ENCODE results near the gene CYB5R3. TPM values are rescaled to one million over a fixed set of nuclear protein-coding genes. Genes with fewer than 3 reads are reported as not detected.
A peak's percentile ranks its signal among the peaks of the same experiment; 100 is the strongest.

The CYB5R3 gene
- polyA plus RNA-seq, 2 of the 4 experiments (the other 2 are of a cell fraction): 30.8 to 51.8 TPM

DNA sequence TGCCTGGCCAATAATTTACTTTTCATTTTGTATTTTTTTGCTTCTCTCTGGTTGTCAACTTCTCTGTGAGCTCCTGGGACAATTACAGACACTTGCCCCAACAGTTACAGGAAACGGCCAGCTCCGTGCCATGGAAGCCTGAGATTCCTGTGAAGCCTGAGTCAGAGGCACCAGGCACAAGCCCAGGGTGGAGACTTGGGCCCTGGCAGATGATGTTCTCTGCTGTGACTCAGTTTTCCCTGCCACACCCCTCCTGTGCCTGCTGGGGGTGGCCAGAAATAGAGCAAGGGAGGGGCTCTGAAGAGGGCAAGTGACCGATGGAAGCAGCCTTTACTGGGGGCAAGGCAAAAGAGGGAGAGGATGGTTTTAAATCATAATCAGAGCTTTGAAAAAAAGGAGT, 13.7 kb downstream of the CYB5R3 start:
- POLR2A ChIA-PET: interaction anchor here (1.3 to 2.5 kb wide), 2 partner anchors 14 to 20 kb away, joined by 4 to 9 read pairs; partner anchors contain the start of genes CYB5R3 and POLDIP3
- 7% methylated on average over 3 of the region's 3 CpGs for WGBS (ENCODE audit: missing lambda C conversion rate)
- TF ChIP-seq FOSL2 (IDR thresholded peaks at IDR 0.05) (no peak), FOSL2 (CRISPR knock-in tag; IDR thresholded peaks at IDR 0.05) (peak; percentile 75), HOXB13 (CRISPR knock-in tag; IDR thresholded peaks at IDR 0.05; ENCODE audit: low read depth) (no peak)
- DNase-seq (ENCODE audit: low read depth in 1 of 2, low spot score in 1 of 2) (peak; percentile 44 to 71), FAIRE-seq (no peak), ATAC-seq (peak; percentile 86 to 87)
- CTCF ChIA-PET: interaction anchor here (2.3 to 4.2 kb wide), 2 partner anchors 14 to 15 kb away, joined by 10 to 32 read pairs; partner anchors contain the start of gene CYB5R3
- peak overlapping the region; percentile 72 to 73 for H3K27ac ChIP-seq
- no peaks in the 10 kb centered on the region for H3K9me3 ChIP-seq
- peak overlapping the region; percentile 62 for H3K4me2 ChIP-seq
- H3K4me1 ChIP-seq: peaks cover 17% of the 10 kb centered on the region
- no peak overlapping the region for H3K4me3 ChIP-seq

DNA sequence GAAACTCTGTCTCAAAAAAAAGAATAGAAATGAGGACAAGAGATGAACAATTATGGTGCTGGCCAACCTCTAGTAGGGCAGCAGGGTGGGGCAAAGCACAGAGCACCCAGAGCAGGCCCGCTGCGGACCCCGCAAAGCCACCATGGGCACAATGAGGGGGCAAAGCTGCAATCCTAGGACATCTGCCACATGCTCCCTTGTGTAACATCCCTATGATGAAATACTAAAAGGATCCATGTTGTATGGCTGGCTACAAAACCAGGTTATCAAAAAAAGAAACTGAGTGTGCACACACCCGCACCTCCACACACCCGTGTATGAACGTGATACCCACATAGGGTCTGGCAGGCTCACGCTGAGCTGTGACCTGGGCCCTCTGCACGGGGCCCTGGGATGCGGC, 16.2 kb downstream of the CYB5R3 start:
- no peak for ATAC-seq
- Histone ChIP-seq H3K9me3 (no peaks in the 10 kb centered on the region), H3K4me1 (peaks cover 17% of the 10 kb centered on the region), H3K27ac (no peak overlapping the region), H3K4me3 (no peak overlapping the region), H3K4me2 (no peak overlapping the region)
- DNase-seq (ENCODE audit: low read depth in 1 of 2, low spot score in 1 of 2): no peak
- ChIA-PET POLR2A (no interaction called here), CTCF (interaction anchor here (0.9 to 4.3 kb wide), 4 partner anchors 11 to 240 kb away, joined by 3 to 42 read pairs (median 4); partner anchors contain the start of gene CYB5R3)
- no peak for TF ChIP-seq RAD21 (conservative IDR thresholded peaks at IDR 0.05 in 1 of 2, IDR thresholded peaks at IDR 0.05 in 1 of 2)
- no peak for TF ChIP-seq SREBF2 (IDR thresholded peaks at IDR 0.05)
- no peak for TF ChIP-seq NPAS2 (CRISPR knock-in tag; IDR thresholded peaks at IDR 0.05; ENCODE audit: borderline replicate concordance)
- no peak for TF ChIP-seq HDAC2 (IDR thresholded peaks at IDR 0.05)
- TF ChIP-seq ZNF302 (CRISPR knock-in tag; IDR thresholded peaks at IDR 0.05): no peak
- no peak for TF ChIP-seq BHLHE40 (IDR thresholded peaks at IDR 0.05; ENCODE audit: low read depth, low read length)
- no peak for TF ChIP-seq POLR2A (IDR thresholded peaks at IDR 0.05; ENCODE audit: low read length)
- no peak for TF ChIP-seq GATA3 (IDR thresholded peaks at IDR 0.05; ENCODE audit: borderline replicate concordance)
- TF ChIP-seq, protein P1, sequence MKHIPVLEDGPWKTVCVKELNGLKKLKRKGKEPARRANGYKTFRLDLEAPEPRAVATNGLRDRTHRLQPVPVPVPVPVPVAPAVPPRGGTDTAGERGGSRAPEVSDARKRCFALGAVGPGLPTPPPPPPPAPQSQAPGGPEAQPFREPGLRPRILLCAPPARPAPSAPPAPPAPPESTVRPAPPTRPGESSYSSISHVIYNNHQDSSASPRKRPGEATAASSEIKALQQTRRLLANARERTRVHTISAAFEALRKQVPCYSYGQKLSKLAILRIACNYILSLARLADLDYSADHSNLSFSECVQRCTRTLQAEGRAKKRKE (CRISPR knock-in tag; IDR thresholded peaks at IDR 0.05; ENCODE audit: low read depth): no peak
- no peak for TF ChIP-seq FOXS1 (CRISPR knock-in tag; IDR thresholded peaks at IDR 0.05)
- no peak for TF ChIP-seq EP300 (IDR thresholded peaks at IDR 0.05)
- no peak for TF ChIP-seq RARB (CRISPR knock-in tag; IDR thresholded peaks at IDR 0.05)
- TF ChIP-seq, protein P2, sequence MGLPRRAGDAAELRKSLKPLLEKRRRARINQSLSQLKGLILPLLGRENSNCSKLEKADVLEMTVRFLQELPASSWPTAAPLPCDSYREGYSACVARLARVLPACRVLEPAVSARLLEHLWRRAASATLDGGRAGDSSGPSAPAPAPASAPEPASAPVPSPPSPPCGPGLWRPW (IDR thresholded peaks at IDR 0.05): no peak
- TF ChIP-seq HOXB13 (CRISPR knock-in tag; IDR thresholded peaks at IDR 0.05; ENCODE audit: low read depth): no peak
- no peak for TF ChIP-seq TFCP2L1 (CRISPR knock-in tag; IDR thresholded peaks at IDR 0.05)
- TF ChIP-seq PHF8 (IDR thresholded peaks at IDR 0.05; ENCODE audit: borderline replicate concordance, low read depth): no peak
- TF ChIP-seq, protein P3, sequence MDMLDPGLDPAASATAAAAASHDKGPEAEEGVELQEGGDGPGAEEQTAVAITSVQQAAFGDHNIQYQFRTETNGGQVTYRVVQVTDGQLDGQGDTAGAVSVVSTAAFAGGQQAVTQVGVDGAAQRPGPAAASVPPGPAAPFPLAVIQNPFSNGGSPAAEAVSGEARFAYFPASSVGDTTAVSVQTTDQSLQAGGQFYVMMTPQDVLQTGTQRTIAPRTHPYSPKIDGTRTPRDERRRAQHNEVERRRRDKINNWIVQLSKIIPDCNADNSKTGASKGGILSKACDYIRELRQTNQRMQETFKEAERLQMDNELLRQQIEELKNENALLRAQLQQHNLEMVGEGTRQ (IDR thresholded peaks at IDR 0.05): no peak
- TF ChIP-seq JUN (IDR thresholded peaks at IDR 0.05): no peak
- TF ChIP-seq KDM5A (IDR thresholded peaks at IDR 0.05): no peak
- no peak for FAIRE-seq
- WGBS (ENCODE audit: missing lambda C conversion rate): 98% methylated on average over 9 of the region's 9 CpGs

DNA sequence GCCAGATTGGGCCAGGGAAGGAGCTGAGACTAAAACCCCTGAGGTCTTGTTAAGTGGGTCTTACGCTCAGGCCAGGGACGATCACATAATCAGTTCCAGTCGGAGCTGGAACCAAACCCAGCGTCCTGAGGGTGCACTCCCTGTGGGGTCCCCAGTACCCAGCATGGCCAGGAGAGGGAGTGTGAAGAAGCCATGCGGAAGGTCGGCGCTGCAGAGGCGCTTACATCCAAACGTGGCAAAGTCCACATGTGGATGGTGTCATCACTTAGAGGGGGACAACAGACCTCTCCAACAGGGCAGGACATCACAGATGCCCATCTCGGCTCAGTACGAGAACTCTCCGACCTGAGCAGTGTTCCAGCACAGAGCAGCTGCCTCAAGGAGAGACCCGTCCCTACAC, 17.1 kb downstream of the CYB5R3 start:
- WGBS (ENCODE audit: missing lambda C conversion rate): 77% methylated on average over 13 of the region's 13 CpGs
- ChIA-PET CTCF (interaction anchor here (0.8 to 4.3 kb wide), 3 partner anchors 10 to 18 kb away, joined by 4 to 42 read pairs (median 5); partner anchors contain the start of gene CYB5R3), POLR2A (no interaction called here)
- peaks cover 17% of the 10 kb centered on the region for H3K4me1 ChIP-seq
- no peak overlapping the region for H3K4me3 ChIP-seq
- TF ChIP-seq HOXA7 (CRISPR knock-in tag; IDR thresholded peaks at IDR 0.05): no peak
- TF ChIP-seq, protein P4, sequence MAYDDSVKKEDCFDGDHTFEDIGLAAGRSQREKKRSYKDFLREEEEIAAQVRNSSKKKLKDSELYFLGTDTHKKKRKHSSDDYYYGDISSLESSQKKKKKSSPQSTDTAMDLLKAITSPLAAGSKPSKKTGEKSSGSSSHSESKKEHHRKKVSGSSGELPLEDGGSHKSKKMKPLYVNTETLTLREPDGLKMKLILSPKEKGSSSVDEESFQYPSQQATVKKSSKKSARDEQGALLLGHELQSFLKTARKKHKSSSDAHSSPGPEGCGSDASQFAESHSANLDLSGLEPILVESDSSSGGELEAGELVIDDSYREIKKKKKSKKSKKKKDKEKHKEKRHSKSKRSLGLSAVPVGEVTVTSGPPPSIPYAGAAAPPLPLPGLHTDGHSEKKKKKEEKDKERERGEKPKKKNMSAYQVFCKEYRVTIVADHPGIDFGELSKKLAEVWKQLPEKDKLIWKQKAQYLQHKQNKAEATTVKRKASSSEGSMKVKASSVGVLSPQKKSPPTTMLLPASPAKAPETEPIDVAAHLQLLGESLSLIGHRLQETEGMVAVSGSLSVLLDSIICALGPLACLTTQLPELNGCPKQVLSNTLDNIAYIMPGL (CRISPR knock-in tag; IDR thresholded peaks at IDR 0.05; ENCODE audit: borderline replicate concordance): no peak
- no peak for TF ChIP-seq ZSCAN20 (CRISPR knock-in tag; IDR thresholded peaks at IDR 0.05)
- TF ChIP-seq CHD2 (IDR thresholded peaks at IDR 0.05; ENCODE audit: low read length, partially characterized antibody): no peak
- TF ChIP-seq, protein P5, sequence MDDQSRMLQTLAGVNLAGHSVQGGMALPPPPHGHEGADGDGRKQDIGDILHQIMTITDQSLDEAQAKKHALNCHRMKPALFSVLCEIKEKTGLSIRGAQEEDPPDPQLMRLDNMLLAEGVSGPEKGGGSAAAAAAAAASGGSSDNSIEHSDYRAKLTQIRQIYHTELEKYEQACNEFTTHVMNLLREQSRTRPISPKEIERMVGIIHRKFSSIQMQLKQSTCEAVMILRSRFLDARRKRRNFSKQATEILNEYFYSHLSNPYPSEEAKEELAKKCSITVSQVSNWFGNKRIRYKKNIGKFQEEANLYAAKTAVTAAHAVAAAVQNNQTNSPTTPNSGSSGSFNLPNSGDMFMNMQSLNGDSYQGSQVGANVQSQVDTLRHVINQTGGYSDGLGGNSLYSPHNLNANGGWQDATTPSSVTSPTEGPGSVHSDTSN (IDR thresholded peaks at IDR 0.05): no peak
- no peak for TF ChIP-seq CBX2 (IDR thresholded peaks at IDR 0.05; ENCODE audit: borderline replicate concordance, low read depth)
- no peak overlapping the region for H3K4me2 ChIP-seq
- FAIRE-seq (no peak), ATAC-seq (peak; percentile 42 to 61; a peak in 4 of 6 replicates), DNase-seq (ENCODE audit: low read depth in 1 of 2, low spot score in 1 of 2) (peak in 1 of 2 experiments; percentile 25)
- peak overlapping the region in 1 of 2 experiments; percentile 37; a peak in 2 of 6 replicates for H3K27ac ChIP-seq
- H3K9me3 ChIP-seq: no peaks in the 10 kb centered on the region
